GM19468 (cell line): Measurements from ENCODE around the gene BAG1.
A peak's percentile ranks its signal among the peaks of the same experiment; 100 is the strongest.

Experiments used
- ATAC-seq: cut with Tn5 transposase; IDR thresholded peaks from one replicate; pipeline ENCODE4 v1.9.1; 2021; ENCODE audit warnings: mild to moderate bottlenecking, moderate library complexity, moderate number of reproducible peaks; ENCODE audit not compliant: unreplicated experiment; ENCODE audit errors: extremely low read depth

BAG1 gene

GRCh38 chr9:33246269-33246860 lies 18.1 kb downstream of the BAG1 start:
- no peak for ATAC-seq

GRCh38 chr9:33245341-33245740 lies 19.2 kb downstream of the BAG1 start:
- no peak for ATAC-seq

- ATAC-seq: no peak
These were observed 20.2 kb downstream of the BAG1 start for GRCh38 chr9:33244137-33244784.

- ATAC-seq: no peak
These were observed 21.8 kb downstream of the BAG1 start for GRCh38 chr9:33242609-33243134.

GRCh38 chr9:33241298-33241697 lies 23.2 kb downstream of the BAG1 start:
- ATAC-seq: no peak

- no peak for ATAC-seq
These were observed 24.6 kb downstream of the BAG1 start, which contains the start of gene SPINK4 for GRCh38 chr9:33239921-33240320. SPINK4 (plus strand) TSS chr9:33240167; CDS start chr9:33240209, 42 bp downstream.

GRCh38 chr9:33236571-33236970 lies 27.9 kb downstream of the BAG1 start:
- no peak for ATAC-seq

- ATAC-seq: no peak
These were observed 29.7 kb downstream of the BAG1 start for GRCh38 chr9:33234511-33235467.

- no peak for ATAC-seq
These were observed 30.7 kb downstream of the BAG1 start for GRCh38 chr9:33233626-33234342.

GRCh38 chr9:33232815-33233214 lies 31.7 kb downstream of the BAG1 start:
- ATAC-seq: no peak

- no peak for ATAC-seq
These were observed 32.9 kb downstream of the BAG1 start for GRCh38 chr9:33231623-33231942.

GRCh38 chr9:33230756-33231622 lies 33.5 kb downstream of the BAG1 start:
- ATAC-seq: no peak

- ATAC-seq: no peak
These were observed 35.0 kb downstream of the BAG1 start for GRCh38 chr9:33229359-33230114.

- no peak for ATAC-seq
These were observed 35.9 kb downstream of the BAG1 start for GRCh38 chr9:33228606-33229005.

- ATAC-seq: no peak
These were observed 36.8 kb downstream of the BAG1 start for GRCh38 chr9:33227741-33228140.

GRCh38 chr9:33227008-33227398 lies 37.5 kb downstream of the BAG1 start:
- no peak for ATAC-seq

GRCh38 chr9:33225319-33226147 lies 39.0 kb downstream of the BAG1 start:
- peak; percentile 22 for ATAC-seq

- no peak for ATAC-seq
These were observed 40.8 kb downstream of the BAG1 start for GRCh38 chr9:33223696-33224095.
